ENCODE results near the gene LCORL.

GRCh38 chr4:18020145-18020670, 1.3 kb downstream of the LCORL start:
- TF ChIP-seq, protein P1, sequence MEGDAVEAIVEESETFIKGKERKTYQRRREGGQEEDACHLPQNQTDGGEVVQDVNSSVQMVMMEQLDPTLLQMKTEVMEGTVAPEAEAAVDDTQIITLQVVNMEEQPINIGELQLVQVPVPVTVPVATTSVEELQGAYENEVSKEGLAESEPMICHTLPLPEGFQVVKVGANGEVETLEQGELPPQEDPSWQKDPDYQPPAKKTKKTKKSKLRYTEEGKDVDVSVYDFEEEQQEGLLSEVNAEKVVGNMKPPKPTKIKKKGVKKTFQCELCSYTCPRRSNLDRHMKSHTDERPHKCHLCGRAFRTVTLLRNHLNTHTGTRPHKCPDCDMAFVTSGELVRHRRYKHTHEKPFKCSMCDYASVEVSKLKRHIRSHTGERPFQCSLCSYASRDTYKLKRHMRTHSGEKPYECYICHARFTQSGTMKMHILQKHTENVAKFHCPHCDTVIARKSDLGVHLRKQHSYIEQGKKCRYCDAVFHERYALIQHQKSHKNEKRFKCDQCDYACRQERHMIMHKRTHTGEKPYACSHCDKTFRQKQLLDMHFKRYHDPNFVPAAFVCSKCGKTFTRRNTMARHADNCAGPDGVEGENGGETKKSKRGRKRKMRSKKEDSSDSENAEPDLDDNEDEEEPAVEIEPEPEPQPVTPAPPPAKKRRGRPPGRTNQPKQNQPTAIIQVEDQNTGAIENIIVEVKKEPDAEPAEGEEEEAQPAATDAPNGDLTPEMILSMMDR (conservative IDR thresholded peaks at IDR 0.05), result no peak
- no peak for TF ChIP-seq EZH2 (IDR thresholded peaks at IDR 0.05; ENCODE audit: low read depth)

Measured in PC-9 (cell line).